ENCODE data around the gene DCANP1.

Gene DCANP1

DNA sequence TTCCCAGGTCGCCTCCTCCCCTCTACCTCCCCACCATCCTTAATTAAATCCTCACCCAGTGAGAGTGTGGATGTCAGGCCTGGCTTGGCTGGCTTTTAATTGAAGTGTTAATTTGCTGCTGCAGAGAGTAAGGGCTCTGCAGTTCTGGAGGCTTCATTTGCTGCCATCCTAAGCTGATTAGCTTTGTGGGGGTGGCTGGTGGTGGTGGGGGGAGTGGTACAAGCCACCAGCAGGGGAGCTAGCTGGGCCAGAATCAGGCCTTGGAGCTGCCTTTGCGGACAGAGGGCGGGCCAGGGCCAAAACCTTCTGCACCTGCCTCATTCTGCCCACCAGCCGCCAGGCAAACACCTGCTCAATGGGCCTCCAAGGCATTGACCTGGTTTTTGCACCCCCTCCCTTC, 31.8 kb upstream of the DCANP1 start:
- no peak for DNase-seq

DNA sequence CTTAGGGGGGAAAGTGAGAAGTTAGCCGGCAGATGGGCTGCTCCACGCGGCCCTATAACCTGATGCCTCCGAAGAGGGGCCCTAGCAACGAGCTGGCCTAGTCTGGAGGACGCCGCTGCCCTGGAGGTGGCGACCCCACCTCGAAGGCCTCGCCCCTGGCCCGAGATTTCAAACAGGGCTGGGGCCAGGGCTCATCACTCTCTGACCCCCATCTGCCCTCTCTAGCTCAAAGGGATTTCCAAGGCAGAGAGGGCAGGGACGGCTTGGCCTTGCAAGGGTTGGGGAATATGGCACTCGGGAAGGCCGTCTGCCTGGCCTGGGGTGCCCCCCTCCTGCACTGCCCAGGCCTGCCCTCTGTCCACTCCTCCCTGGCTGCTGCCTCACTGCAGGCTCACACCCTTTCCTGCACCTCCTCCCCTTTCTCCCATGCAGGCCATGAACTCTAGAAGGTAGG, 30.5 kb upstream of the DCANP1 start:
- DNase-seq: no peak

DNA sequence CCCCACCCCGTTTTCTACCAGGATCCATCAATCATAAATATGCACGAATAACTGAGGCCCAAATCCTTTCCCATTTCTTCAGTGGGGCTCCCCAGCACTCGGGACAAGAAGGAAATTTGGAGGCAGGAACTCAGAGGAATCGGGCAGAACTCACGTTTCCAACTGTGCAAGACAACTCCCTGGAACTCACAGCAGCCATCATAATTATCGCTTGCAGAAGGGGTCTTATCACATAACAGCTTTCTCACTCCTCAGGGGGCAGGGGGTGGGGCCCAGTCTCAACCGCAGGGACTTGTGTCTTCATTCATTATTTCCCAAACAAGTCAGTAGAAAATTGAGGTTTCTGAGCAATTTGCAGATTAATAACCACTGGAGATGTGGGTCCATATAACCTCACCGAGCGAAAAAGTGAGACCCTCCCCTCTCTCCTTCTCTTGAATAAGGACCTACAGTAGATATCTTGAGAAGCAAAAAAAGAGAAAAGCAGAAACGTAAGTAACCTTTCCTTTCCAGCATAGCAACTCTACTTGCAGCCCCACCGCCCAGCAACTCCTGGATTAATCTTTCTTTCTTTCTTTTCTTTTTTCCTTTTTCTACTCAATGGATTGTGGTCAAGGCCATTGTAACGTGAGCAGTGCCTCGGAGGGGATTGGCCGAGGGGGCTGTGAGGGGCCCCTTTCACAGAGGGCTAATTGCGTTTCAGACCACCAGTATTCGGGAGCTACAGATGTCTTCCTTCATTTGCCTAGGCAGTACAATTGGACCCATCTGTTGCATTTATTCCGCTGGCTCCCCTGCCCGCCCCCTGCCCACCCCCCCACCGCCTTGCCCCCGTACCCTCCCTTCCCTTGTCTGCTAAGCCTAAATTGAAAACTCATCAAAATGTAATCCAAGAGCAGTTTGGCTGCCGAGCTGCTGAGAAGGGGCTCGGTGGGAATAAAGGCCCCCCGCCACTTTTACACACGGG, 29.8 kb upstream of the DCANP1 start:
- DNase-seq: no peak

DNA sequence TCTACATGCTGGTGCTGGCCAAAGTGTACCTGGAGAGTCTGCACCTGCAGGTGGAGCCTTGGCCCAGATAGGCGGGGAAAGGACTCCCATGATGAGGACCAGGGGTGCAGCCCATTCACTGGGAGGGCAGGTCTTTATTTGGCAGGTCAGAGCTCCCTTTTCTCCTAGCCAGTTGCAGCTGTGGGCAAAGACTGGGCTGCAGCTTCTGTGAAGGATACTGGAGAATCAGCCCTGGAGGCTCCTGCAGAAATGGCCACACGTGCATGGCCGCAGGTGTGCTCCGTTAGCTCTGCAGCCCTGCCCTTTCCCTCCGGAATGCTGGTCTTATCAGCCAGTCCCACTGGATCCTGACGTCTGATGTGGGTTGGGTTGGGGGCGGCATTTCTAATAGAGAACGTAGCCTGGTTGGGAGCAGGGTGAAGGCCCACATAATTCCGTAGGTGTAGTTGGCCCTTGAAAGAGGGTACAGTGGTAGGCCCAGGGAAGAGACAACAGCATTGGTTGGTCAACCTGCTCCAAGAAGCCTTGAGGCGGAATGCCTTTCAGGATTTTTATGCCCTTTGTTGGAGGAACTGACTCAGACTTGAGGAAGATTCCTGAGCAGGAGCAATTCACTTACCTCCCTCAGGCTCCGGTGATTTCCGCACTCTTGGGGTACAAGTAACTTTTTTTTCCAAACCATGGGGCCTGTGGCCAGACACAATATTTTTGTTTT, 27.0 kb upstream of the DCANP1 start:
- DNase-seq: no peak

DNA sequence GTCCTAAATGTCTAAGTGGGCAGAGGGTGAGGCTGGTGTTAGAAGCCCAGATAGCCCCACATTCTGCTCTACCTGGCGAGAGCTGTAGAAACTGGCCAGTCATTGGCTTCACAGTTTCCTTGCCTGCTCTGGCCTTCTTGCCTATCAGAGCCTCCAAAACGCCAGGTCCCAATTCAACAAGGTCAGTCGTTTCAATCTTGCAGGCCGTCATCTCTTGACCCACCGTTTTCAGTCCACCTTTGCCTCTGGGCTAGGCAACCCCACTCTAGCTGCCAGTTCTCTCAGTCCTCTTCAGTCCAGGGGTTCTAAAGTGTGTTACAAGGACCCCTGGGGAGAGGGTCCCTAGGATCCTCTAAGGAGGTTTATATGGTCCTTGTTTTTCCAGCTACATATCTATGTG, 25.0 kb upstream of the DCANP1 start:
- no peak for DNase-seq

DNA sequence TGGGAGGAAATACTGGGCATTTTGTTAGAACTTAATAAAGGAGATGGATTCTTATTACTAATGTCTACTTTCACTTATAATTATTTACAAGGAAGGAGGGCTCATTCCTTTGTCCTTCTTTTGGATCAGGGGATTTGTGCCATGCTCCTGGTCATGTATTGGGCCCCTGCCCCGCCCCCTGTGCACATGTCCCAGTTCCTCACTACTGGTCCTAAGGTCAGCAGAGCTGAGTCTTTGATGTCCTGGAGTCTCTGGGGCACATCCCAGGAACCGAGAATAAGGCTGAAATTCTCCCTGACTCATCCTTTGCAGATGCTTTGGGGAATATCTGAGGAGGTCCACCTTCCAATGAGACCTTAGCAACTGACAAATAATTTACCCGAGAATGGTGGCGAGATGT, 24.6 kb upstream of the DCANP1 start:
- no peak for DNase-seq

DNA sequence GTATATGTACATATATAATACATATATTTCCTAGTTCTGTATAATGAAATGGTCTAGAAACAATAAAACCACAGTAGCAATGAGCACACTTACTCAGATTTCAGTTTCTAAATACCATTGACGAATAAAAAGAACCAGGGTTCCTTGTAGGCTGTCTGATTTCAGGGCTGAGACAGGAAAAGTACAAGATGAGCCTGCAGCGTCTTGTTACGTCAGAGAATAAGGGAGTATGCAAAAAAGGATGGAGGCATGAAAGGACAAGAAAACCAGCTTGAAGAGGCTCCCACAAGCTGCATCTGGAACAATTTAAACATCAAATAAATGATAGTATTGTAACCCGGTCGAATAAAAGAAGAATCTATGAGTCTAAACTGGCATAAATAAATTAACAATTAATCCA, 22.8 kb upstream of the DCANP1 start:
- no peak for DNase-seq

DNA sequence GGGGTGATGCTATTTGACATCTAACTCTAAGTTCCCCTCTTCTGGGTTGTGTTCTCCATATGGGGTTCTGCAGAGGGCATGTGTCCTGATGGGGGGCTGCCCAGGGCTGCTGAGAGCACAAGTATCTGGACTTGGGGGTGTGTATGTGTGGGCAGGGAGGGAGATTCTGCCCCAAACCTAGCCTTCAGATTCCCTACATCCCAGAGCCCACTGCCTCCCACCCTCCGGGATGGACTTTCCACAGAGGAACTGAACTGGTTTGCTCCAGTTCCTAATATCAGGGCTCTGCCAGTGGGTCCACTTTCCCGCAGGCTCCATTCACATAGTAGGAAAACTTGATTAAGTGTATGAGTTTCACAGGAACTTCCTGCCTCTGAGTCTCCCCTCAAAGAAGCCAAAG, 21.4 kb upstream of the DCANP1 start:
- DNase-seq: no peak

DNA sequence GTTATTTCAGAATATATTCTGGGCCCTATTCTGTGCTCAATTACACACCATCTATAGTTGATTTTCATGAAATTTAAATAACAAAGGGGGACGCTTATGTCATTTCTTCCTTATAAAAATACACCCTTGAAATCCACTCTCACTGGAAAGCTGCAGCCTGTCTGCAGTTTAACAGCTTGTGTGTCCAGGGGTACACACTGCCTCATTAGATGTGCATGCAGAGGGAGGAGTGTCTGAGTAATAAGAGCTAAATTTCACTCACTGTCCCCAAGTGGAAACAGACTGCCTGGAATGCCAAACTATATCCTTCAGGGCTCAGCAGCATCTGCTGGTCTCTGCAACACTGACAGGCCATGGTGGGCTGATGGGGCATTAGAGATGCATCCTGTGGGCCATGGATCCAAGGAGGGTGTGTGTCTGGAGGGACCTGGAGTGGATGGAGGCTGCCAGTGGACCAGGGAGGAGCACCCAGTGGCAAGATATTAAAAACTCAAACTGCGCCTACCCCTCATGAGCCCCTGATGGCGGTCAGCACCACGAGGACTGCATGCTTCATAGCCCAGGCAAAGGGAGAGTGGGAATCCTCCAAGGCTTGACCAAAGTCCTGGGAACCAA, 20.8 kb upstream of the DCANP1 start:
- DNase-seq: no peak

DNA sequence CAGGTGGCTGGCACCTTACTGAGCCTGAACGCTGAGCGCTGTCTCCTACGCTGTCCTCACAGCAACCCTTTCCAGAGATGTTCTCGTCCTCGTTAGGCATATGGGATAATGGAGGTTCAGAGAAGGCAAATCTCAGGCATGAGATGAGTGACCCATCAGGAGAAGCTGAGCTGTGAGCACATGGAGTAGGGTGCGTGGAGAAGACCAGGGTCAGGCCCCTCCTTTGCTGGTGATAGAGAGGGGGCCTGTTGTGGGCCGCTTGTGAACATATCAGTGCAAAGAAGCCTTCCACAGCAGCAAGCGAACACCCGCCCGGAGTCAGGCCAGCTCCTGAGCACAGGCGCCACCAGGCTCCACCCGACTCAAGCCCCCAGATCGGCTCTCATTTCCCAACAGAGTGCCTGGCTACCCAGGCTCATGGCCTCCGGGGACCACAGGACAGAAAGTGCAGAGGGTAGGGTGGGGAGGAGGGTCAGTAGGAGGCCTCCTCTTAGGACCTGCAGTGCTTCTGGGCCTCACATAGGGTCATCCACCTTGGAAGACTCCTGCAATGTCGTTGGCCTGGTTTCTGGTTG, 20.0 kb upstream of the DCANP1 start:
- DNase-seq: no peak

DNA sequence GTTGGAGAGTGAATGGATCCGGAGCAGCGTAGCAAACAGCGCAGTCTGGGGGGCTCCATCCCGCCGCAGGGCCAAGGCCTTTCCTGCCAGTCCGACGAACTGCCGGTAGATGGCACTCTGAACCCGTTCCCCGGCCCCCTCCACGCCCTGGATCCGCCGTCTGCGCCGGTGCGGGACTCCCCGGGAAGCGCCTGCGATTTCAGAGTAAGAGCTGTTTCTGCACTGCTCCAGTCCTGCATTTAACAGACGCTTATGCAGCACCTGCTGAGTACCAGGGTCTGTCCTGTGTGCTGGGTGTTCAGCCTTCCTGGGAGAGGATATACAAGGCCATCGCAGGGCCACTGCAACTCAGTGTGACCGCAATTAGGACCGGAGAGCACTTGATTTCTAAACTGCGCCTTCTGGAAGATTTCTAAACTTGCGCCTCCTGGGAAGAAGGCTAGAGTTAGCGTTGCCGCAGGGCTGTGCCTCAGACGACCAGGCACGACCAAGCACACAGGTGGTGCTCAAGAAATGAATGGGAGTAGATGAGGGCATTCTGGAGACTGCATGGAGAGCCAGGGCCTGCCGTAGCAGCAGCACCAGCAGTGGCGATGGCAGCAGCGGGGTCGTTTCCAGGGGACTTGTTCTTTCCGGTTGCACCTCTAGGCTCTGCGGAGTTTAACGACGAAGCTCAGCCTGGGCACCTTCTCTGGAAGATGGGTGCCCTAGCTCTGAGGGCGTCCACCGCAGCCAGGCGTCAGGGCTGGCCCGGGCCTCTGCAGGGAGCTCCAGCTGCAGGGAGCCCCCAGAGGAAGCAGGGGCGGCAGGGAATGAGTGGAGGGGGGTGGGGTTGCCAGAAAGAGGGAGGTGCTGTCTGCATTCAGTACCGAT, 19.3 kb upstream of the DCANP1 start:
- peak; percentile 70 for DNase-seq

DNA sequence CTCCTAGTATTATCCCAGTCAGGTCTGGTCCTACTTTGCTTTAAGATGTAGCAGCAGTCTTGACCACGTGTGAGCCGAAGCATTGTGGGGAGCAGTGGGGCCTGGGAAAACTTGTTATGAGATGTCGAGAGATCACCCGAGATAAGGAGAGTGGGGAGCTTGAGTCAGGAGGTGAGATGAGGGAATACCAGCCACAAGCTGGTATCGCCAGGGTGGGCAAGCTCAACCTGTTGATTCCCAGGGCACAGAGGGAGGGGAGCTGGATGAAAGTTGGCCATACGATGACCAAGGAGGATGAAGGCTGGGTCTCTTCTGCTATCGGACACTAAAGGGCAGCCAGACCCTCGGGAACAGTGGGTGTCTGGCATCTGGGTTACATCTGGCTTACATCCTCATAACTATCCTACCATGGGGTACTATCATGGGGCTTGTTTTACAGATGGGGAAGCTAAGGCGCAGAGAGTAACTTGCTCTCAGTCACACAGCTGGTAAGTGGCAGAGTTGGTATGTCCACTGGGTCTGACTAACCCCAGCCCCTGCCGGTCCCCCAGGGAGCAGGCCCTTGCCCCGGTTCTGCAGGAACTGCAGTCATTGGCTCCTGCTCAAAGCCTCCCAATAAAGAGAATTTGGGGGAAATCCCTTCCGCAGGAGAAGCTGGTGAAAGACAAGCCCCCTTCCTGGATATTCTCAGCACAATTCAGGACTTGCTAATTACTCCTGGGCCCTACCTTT, 18.4 kb upstream of the DCANP1 start:
- no peak for DNase-seq

DNA sequence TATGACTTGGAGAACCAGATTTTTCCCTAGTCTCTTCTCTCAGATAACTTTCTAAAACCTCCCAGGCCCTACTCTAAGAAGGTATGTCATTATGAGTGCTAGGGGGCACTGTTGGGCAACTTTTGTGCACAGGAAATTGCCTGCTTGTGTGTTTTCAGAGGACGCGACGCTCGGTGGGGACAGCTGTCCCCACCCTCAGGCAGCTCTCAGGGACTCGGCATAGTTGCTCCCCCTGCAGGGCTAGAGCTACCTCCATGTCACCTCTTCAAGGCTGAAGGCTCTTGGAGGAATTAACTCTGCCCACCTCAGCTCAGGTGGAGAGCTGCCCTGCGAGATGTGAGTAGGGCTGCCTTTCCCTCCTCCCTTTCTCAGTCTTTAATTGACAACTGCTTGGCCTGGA, 15.2 kb upstream of the DCANP1 start:
- peak; percentile 68 for DNase-seq

DNA sequence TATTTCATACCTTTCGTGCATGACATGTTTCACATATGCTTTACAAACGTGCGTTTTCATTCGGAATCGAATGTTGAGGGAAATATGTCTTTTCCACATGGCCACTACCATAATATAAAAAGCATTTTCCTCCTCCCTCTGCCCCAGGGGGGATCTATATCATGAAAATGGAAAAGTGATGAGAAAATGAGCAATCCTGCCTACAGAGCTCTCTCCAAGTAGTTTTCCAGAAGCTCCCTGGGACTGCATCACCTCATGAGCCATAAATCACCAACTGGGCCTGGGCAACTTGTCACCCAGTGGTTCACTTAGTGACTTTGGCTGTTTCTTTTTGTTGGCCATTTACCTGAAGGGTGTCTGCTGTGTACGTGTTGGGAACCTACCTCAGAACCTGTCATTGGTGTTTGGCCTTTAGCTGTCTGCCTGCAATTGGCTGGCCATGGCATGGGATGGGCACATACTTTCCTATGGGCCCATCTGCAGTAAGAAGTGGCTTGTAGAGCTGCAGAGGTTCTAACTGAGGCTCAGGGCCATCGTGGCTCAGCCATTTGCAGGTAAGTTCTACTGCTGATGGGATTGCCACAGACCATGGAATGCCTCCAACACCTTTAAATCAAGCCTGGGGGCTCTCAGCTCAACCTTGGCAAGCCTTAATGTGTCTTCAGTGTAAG, 14.5 kb upstream of the DCANP1 start:
- no peak for DNase-seq

DNA sequence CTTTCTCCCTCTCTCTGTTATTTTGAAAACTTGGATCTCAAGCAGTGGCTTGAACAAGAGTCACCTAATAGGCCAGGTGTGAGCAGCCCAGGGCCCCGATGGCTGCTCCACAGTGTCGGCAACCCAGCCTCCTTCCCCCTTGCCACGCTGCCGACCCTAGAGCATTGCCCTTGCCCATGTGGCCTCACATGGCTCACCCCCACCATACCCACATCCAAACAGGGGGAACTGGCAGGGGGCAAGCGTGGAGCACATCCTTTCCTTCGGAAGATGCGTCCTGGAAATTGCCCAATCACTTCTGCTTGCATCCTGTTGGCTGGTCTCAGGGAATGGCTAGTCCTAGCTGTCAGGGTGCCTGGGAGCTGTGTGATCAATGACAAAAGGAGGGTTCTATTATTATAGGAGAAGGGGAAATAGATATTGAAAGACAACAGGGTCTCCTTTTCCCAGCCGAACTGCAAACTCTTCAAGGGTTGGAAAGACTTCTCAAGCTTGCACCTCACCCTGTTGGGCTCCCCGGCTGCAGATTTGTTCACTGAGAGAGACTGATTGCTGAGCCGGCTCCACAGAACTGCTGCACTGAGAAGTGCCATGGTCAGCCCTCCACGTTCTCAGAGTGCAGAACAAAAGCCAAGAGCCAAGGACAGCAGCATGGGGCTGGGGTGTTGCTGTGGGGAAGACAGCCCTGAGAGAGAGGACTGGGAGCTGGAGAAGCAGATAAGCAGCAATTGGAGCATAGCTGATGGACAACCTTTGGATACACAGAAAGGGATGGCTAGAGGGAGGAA, 13.3 kb upstream of the DCANP1 start:
- DNase-seq: no peak

DNA sequence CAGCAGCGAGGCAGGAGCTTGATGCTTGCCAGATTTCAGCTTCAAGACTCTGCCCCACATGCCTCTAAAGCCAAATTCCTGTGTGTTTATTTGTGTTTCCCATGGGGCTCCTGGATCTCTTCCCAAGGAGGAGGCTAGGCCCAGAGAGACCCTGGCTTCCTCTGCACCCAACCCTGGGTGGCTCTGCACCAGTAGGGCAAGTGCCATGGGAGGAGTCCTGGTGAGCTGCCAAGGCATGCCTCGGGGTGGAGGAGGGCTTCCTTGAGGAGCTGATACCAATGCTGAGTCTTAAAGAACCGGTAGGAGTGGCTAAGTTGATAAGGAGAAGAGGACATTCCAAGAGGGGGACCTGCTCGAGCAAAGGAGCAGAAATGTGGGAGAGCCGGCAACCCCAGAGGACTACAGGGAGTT, 11.8 kb upstream of the DCANP1 start:
- DNase-seq: no peak

DNA sequence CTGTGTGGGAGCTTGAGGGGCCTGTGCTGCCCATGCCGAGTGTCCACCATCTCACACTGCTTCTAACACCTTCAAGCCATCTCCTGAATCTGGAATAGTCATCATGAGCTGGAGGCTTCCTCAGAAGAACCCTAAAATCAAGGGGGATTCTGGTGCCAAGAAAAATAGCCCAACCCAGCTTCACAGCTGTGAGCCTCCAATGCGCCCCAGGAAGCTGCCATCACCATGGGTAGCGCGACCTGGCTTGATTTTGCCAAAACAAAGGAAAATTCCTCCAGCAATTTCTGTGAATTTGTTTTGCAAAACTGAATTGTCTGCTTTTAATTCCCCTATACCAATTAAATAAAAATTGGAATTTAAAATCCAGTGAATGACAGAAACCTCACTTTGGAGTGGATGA, 11.2 kb upstream of the DCANP1 start:
- DNase-seq: no peak

DNA sequence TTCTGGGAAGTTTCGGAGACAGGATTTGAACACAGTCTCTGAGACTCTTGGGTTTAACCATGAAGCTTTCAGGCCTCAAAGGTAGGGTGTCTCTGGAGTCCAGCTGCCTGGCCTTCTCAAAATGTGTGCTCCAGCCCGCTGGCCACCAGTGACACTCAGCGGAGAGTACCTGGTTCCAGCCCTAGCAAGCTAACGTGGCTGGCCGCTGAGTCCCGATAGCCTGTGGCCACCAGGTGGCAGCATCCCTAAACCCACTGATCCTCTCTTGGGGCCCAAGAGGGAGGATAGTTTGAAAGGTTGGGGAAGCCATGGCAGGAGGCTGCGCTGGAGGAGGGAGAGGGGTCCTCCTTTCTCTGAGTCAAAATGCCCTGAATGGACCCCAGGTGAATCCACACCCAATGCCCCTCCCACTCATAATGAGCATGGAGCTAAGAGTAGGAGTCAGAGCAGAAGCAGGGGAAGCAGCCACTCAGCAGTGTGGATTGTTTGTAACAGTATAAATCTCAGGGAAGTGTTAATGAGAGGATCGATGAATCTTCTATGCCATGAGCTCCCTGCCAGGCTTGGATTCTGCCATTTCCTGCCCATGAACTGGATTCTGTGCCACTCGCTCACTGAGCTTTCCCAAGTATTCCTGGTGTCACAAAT, 10.4 kb upstream of the DCANP1 start:
- DNase-seq: peak; percentile 74

DNA sequence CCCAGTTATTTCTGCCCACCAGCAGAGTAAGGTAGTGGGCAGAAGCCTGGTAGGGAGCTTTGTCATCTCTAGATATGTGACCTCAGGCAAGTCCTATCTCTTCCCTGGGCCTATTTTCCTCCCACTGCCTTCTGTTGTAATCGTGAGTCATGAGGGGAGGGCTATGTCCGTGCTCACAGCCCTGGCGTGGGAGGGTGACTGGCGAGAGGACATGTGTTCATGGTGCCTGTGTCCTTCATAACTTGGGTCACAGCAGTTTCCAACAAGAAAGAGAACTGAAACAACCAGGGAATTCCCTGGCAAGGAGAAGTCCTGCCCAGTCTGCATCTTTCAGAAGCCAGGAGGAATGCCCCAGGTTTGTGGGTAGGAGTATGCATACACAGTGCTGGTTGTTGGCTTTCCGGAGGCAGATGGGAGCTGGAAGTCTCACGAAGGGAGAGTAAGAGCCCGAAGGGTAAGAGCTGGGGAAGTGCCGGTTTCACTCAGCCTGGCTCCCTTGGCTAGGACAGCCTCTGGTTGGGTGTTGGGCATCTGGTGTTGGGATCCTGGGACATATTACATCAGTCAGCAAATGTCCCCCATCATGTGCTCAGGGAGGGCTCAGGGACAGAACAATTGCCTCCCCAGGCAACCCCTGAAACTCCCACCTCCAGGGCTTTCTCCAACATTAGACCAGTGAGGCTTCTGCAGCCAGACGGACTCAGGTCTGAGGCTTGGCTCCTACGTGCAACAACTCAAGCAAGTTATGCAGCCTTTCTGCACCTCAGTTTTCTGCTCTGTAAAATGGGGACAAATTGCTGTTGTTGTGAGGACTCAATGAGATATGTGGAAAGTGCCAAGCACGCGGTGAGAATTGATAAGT, 9.3 kb upstream of the DCANP1 start:
- DNase-seq: peak; percentile 100

Data from inflammatory macrophage treated with lipopolysaccharide for 4 hours (primary cell).